Fibroblast of mammary gland (primary cell): ENCODE measurements around the gene COL27A1.
A peak's percentile ranks its signal among the peaks of the same experiment; 100 is the strongest.

ENCODE experiments used
- DNase-seq: peaks from one replicate; pipeline ENCODE4 v3.0.0-alpha.2; 2010; ENCODE audit warnings: low read depth
- H3K4me3 ChIP-seq: 2 replicates; pipeline ENCODE4 v1.5.1; 2011; ENCODE audit warnings: low read depth, mild to moderate bottlenecking, low read length, moderate library complexity; ENCODE audit not compliant: control insufficient read depth
- CTCF ChIP-seq: conservative IDR thresholded peaks from 2 replicates; pipeline ENCODE4 v1.5.1; 2011; ENCODE audit warnings: low read depth, low read length, inconsistent platforms; ENCODE audit not compliant: control insufficient read depth, insufficient read depth

The COL27A1 gene

GRCh38 chr9:114276908-114277821, 121.8 kb downstream of the COL27A1 start:
- TF ChIP-seq CTCF = no peak
- peak; percentile 98 for DNase-seq
- no peak overlapping the region for H3K4me3 ChIP-seq

- no peak overlapping the region for H3K4me3 ChIP-seq
- DNase-seq = no peak
- no peak for TF ChIP-seq CTCF
Measured at GRCh38 chr9:114278356-114278755, 123.0 kb downstream of the COL27A1 start.

- peak; percentile 49 for DNase-seq
- no peak overlapping the region for H3K4me3 ChIP-seq
- no peak for TF ChIP-seq CTCF
Measured at GRCh38 chr9:114278881-114279570, 123.7 kb downstream of the COL27A1 start.

GRCh38 chr9:114279693-114280092, 124.4 kb downstream of the COL27A1 start:
- DNase-seq = no peak
- TF ChIP-seq CTCF = no peak
- H3K4me3 ChIP-seq = no peak overlapping the region

- H3K4me3 ChIP-seq = no peak overlapping the region
- no peak for TF ChIP-seq CTCF
- DNase-seq = peak; percentile 77
Measured at GRCh38 chr9:114280636-114281472, 125.5 kb downstream of the COL27A1 start.

GRCh38 chr9:114281473-114282103, 126.3 kb downstream of the COL27A1 start:
- DNase-seq = peak; percentile 86
- no peak overlapping the region for H3K4me3 ChIP-seq
- TF ChIP-seq CTCF = no peak
